NCI-H187 treated with DMSO at 0.1 percent for 48 hours (cell line): ENCODE results near the gene PLSCR1.

Experiments used
- DNase-seq: peaks from one replicate; lab custom pipeline; 2025; lab: John Stamatoyannopoulos, UW

PLSCR1 gene

GRCh38 chr3:146473726-146474125 lies 70.7 kb downstream of the PLSCR1 start:
- DNase-seq = no peak

GRCh38 chr3:146472611-146473010 lies 71.8 kb downstream of the PLSCR1 start:
- no peak for DNase-seq

- DNase-seq = no peak
Measured at GRCh38 chr3:146471012-146471411, 73.4 kb downstream of the PLSCR1 start.

- no peak for DNase-seq
Measured at GRCh38 chr3:146470425-146470990, 73.9 kb downstream of the PLSCR1 start.

- no peak for DNase-seq
Measured at GRCh38 chr3:146469150-146470017, 75.0 kb downstream of the PLSCR1 start, which contains the start of gene PLSCR2. PLSCR2 (minus strand) TSS chr3:146469561; CDS start chr3:146459904, 9,657 bp downstream.

- DNase-seq = no peak
Measured at GRCh38 chr3:146468671-146469149, 75.7 kb downstream of the PLSCR1 start.

- no peak for DNase-seq
Measured at GRCh38 chr3:146468234-146468633, 76.2 kb downstream of the PLSCR1 start.

GRCh38 chr3:146466604-146467003 lies 77.8 kb downstream of the PLSCR1 start:
- DNase-seq = no peak

- no peak for DNase-seq
Measured at GRCh38 chr3:146465693-146466465, 78.5 kb downstream of the PLSCR1 start.
